Activated CD8-positive, alpha-beta memory T cell treated with anti-CD3 and anti-CD28 coated beads for 36 hours (primary cell): ENCODE results near the gene ADGRF5. TPM values are rescaled to one million over a fixed set of nuclear protein-coding genes. Genes with fewer than 3 reads are reported as not detected.
"Not testable (repeated sequence)": the region's sequence is repeated elsewhere in the genome, so short reads cannot be mapped to it uniquely, and the experiment has no call there.

Experiments
- CTCF ChIA-PET: fragments of 350-600 bp; sonication (Branson Sonifier 250); formaldehyde crosslinking; loops from one replicate; lab custom pipeline; 2021; ENCODE audit warnings: antibody characterized with exemption; lab: Charles Lee
- POLR2A ChIA-PET: fragments of 350-600 bp; sonication (Branson Sonifier 250); formaldehyde crosslinking; loops from one replicate; lab custom pipeline; 2021; ENCODE audit warnings: antibody characterized with exemption; lab: Charles Lee
- total RNA-seq, 2 experiments: library from RNA; stranded (reverse); gene quantifications; one replicate each; pipeline ENCODE4 v1.2.3, GENCODE V29; 2021

The ADGRF5 gene
- total RNA-seq, 2 experiments from 2014 or later: not detected

DNA sequence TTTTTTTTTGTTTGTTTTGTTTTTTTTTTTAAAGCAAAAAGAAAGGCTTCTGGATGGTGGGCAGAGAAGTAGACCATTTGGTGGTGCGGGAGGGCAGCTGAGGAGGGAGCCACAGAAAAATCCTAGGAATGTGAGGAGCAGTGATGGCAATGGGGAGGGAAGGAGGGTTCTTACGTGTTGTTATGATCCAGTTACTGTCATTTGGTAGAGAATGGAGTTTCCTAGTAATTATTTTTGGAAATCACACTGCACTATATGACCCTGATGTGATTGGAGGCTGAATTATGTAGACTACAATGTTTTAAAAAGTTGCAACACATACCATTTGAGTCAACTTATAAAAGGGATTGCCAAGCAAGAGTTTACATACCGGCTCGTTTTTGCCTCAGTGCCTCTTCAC is 22.1 kb downstream of the ADGRF5 start:
- ChIA-PET CTCF (no interaction called here), POLR2A (no interaction called here)

GRCh38 chr6:46898006-46898405 is 23.7 kb downstream of the ADGRF5 start:
- CTCF ChIA-PET: no interaction called here
- POLR2A ChIA-PET: no interaction called here

- ChIA-PET CTCF (no interaction called here), POLR2A (no interaction called here)
Observed at GRCh38 chr6:46896871-46897270, 24.9 kb downstream of the ADGRF5 start.

DNA sequence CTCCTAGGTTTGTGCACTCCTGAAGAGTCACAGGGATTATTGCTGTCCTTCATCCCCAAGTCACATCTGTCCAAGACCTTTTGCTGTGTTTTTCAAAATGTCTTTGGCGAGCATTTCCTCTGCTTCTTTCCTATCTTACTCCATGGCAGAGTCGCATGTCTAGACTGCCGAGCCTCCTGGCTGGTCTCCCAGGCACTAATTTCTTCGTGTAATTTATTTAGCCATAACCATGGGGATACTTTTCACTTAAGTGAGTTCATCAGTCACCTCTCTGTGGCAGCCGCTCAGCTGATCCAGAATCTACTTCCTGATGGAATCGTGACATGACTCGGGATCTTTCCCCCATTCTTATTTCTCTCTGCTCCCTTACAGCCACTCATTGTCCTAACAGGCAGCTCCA is 25.8 kb downstream of the ADGRF5 start:
- ChIA-PET POLR2A (no interaction called here), CTCF (no interaction called here)

- ChIA-PET POLR2A (no interaction called here), CTCF (interaction anchor here (0.6 kb wide), 1 partner anchor 32 kb away, joined by 6 read pairs; no protein-coding TSS in a partner anchor)
Observed at GRCh38 chr6:46894433-46894832, 27.3 kb downstream of the ADGRF5 start.

GRCh38 chr6:46893648-46894047 is 28.1 kb downstream of the ADGRF5 start:
- ChIA-PET CTCF (no interaction called here), POLR2A (no interaction called here)

DNA sequence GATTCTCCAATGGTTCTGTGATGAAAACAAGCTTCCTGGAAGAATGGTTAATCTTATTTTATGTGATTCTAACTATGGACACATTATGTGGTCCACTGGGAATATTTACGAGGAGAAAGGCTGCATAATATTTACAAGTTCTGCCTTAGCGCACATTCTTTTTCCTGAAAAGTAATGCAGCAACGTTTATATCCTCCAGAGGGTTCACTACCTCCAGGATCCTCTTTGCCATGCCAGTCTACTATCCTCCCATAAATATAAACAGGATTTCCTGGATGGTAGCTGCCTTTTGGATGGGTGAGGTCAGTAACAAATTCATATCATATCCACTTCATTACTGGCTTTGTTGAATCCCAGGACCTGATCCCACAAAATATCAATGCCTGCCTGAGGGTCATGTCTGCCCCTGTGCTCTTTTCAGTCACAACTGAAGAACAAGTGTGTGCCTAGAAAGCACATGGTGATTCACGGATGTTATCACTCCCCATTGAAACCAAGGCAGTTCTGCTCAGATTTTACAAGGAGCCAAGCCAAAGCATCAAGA is 30.4 kb downstream of the ADGRF5 start:
- POLR2A ChIA-PET: no interaction called here
- CTCF ChIA-PET: no interaction called here

DNA sequence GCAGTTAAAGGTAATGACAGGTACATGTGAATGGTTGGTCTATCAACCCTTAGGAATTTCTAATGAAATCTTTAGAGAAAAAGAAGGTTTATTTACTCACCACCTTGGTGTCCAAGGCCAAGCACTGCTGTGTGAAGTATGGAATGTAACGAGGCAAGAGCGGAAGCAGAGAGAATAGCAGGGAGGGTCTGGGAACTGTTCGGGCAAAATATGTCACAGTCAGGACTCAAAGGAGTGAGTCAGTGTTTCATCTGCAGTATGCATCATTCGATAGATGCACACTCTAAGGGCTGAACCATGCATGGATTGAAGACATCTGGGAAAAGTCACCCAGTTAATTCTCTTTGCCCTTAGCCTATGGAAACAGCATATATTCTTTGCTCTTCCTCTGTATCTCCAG is 33.2 kb downstream of the ADGRF5 start:
- CTCF ChIA-PET: no interaction called here
- POLR2A ChIA-PET: no interaction called here

- CTCF ChIA-PET: no interaction called here
- POLR2A ChIA-PET: no interaction called here
Observed at GRCh38 chr6:46888031-46888430, 33.7 kb downstream of the ADGRF5 start.

DNA sequence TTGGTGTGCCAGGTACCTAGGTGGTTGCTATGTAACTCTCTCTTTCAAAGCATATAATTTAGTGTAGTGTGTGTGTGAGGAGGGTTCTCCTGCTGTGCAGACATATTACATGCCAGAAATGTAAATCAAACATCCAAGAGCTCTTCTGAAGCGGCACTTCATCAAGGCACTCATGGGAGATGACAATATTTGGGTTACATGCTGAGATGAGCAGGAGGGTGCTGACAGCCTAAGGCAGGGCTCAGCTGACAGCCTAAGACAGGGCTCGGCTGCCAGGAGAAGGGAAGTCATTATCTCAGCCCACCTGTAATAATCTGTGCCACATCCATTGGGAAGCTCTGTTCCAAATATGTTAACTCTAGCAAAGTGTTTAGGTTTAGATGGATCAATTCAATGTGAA is 39.1 kb downstream of the ADGRF5 start:
- ChIA-PET CTCF (no interaction called here), POLR2A (no interaction called here)

DNA sequence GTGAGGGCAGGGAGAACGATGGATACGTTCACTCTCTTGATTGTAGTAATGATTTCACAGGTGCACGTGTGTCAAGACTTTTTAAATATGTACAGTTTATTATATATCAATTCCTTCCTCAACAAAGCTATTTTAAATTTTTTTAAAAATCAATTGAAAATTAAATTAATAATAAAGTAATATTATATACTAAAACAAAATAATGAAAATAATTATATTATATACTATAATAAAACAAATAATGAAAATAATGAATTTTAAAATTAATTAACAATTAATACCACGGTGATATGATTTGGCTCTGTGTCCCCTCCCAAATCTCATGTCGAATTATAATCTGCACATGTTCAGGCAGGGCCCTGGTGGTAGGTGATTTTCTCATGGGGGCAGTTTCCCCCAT is 42.7 kb downstream of the ADGRF5 start:
- POLR2A ChIA-PET: no interaction called here
- CTCF ChIA-PET: no interaction called here

DNA sequence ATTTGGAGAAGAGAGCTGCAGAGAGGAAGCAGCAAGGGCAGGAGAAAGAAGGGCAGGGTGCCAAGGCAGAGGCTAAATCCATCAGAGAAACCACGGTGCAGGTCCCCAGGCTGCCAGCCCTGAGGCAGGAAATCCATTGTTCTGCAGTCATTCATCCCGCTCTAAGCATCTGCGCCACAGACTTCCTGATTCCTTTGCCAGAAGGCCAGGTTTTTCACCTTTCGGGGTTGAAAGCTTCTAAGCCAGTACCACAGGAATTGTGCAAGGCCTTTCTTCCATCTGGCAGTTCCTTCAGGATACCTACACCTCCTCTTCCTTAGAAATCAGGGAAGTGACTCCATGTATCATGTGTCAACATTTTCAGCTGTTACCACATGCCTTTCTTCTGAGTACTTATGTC is 45.6 kb downstream of the ADGRF5 start:
- CTCF ChIA-PET: no interaction called here
- POLR2A ChIA-PET: no interaction called here

GRCh38 chr6:46867411-46867810 is 54.3 kb downstream of the ADGRF5 start:
- CTCF ChIA-PET: no interaction called here
- POLR2A ChIA-PET: no interaction called here

DNA sequence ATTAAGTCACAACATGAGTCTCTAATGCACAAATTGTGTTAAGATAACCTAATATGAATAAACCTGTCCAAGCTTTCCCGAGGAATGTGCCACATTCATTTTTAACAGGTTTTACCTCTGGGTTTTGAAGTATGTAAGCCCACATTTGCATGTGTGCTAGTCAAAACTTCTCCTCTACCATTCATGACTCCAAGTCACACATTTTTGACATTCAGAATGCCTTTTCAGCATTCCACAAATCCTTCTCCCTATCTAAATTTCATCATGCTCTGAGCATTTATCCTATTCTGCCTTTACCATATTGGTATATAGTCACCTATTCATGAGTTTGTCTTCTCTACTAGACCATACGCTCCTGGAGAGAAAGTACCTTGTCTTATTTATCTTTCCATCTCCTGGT is 56.5 kb downstream of the ADGRF5 start:
- POLR2A ChIA-PET: no interaction called here
- CTCF ChIA-PET: no interaction called here

DNA sequence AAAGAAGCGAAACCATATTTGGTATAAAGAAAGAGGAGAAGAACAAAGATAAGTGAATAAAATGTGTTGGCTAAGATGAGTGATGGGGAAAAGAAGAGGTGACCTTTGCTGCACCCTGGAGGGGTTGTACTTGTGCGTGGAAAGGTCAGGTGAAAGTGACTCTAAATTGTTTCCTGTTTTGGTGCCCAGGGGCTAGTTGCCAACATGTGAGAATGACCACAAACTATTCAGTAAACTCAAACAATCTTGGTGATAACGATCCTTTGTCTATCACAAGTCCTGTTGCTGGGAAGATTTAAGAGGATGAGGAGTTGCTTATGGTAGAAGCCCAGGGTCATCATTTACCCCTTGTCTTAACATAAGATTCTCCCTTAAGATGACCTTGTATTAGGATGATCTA is 57.9 kb downstream of the ADGRF5 start:
- ChIA-PET POLR2A (no interaction called here), CTCF (no interaction called here)

DNA sequence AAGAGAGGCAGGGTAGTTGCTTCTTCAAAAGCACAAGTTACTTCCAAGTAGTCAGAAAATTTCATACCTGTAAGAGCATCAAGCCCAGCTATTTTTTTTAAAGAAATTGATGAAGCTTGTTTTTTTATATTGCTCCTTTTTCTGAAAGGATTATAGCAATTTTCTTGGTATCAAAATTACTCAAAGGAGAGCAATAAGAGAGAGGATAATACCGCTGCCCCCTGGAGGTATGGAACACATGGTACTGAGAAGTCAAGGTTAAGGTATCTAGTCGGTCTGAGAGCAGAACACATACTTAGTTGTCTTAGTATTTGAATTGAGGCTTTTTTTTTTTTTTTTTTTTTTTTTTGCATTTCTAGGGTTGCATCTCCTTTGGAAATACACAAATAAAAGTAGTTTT is 59.4 kb downstream of the ADGRF5 start:
- POLR2A ChIA-PET: no interaction called here

DNA sequence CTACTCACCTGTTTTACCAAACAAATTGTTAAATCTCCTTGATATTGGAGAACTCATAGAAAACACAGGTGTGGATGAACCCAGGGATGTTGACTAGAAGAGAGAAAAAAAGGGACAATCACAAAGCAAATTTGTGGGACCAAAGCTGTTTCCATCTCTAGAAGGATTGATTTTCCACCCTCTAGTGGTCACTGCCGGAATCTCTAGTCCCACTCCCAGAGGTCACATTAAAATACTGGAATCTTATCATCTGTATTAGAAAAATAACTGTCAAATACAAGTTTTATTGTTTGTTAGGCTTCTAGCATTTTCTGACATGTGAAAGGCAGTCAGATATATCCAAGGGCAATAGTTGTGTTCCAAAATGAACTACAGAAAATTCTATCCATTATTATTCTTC is 65.8 kb downstream of the ADGRF5 start:
- CTCF ChIA-PET, POLR2A ChIA-PET: not testable (repeated sequence)

More for the DNA sequence above, 59.4 kb downstream of the ADGRF5 start:
- CTCF ChIA-PET: interaction anchor here (1.0 kb wide), 1 partner anchor 32 kb away, joined by 6 read pairs; no protein-coding TSS in a partner anchor

DNA sequence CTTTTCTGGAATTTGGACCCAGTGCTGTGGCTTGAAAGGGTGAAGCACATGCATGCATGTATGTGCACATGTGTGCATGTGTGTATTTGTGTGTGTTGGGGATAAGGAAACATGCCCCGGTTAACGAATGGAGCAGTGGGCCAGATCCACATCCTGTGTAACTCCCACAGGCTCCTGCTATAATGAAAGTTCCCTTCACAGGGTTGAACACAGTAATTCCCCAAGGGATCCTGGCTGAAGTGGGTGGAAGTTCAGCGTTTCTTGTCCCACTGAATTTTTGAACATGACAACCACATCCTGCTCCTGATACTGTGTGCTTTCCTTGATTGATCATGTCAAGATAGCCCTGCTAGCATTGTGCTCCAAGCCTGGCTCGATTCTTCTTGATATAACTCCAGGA is 70.2 kb downstream of the ADGRF5 start:
- POLR2A ChIA-PET, CTCF ChIA-PET: not testable (repeated sequence)

- POLR2A ChIA-PET: no interaction called here
- CTCF ChIA-PET: no interaction called here
Observed at GRCh38 chr6:46850792-46851191, 70.9 kb downstream of the ADGRF5 start.

GRCh38 chr6:46849361-46849690 is 72.4 kb downstream of the ADGRF5 start:
- ChIA-PET CTCF (interaction anchor here (1.3 to 2.0 kb wide), 2 partner anchors 197 to 259 kb away, joined by 3 to 4 read pairs; no protein-coding TSS in a partner anchor), POLR2A (no interaction called here)

- ChIA-PET POLR2A (no interaction called here), CTCF (interaction anchor here (0.8 to 2.0 kb wide), 4 partner anchors 29 to 258 kb away, joined by 3 to 4 read pairs (median 3); no protein-coding TSS in a partner anchor)
Observed at GRCh38 chr6:46848684-46849360, 72.9 kb downstream of the ADGRF5 start.
